Measurements from ENCODE around the gene HOXB2. TPM values are rescaled to one million over a fixed set of nuclear protein-coding genes. Genes with fewer than 3 reads are reported as not detected.

Gene HOXB2
- total and polyA plus RNA-seq, 9 of the 15 experiments (the other 6 are each of a cell fraction or from before 2014, with no cell fraction given) = 2.1 to 97.7 (median 21.2) TPM

- Histone ChIP-seq H3K27ac (ENCODE audit: extremely low read depth, low read depth, low read length) (peak overlapping the region; percentile 95), H3K4me1 (replicated peaks in 1 of 2; ENCODE audit: control insufficient read depth in 2 of 2, insufficient read depth in 2 of 2, low read length in 2 of 2) (peaks cover 21 to 42% of the 10 kb centered on the region in 2 experiments), H3K36me3 (ENCODE audit: control insufficient read depth, insufficient read depth, low read length) (peaks cover 25% of the 10 kb centered on the region; the same call in 1 of the 3 replicates), H2AFZ (ENCODE audit: low read depth, low read length) (no peak overlapping the region), H3K4me3 (peak overlapping the region; percentile 90), H3K27me3 (ENCODE audit: control insufficient read depth in 2 of 2, insufficient read depth in 2 of 2, low read length in 2 of 2) (no peaks in the 10 kb centered on the region), H3K9me1 (ENCODE audit: control insufficient read depth, insufficient read depth, low read length) (no peaks in the 10 kb centered on the region), H4K20me1 (replicated peaks; ENCODE audit: control insufficient read depth, insufficient read depth, low read length) (no peaks in the 10 kb centered on the region), H3K9ac (ENCODE audit: insufficient read depth in 1 of 2, low read depth in 2 of 2, low read length in 2 of 2) (peak overlapping the region; percentile 93 to 99), H3K4me2 (ENCODE audit: insufficient read depth, low read length) (peak overlapping the region; percentile 81), H3K79me2 (ENCODE audit: control insufficient read depth, insufficient read depth, low read length) (peaks cover 84% of the 10 kb centered on the region), H3K9me3 (replicated peaks; ENCODE audit: control insufficient read depth, insufficient read depth, low read depth, low read length) (no peaks in the 10 kb centered on the region)
- POLR2A ChIA-PET = interaction anchor here (0.6 kb wide), 2 partner anchors 14 to 47 kb away, joined by 3 read pairs; no protein-coding TSS in a partner anchor
- no TSS peak for BruUV-seq (replicated peaks)
- in situ Hi-C loops (cut with MboI) (no loop called here), intact Hi-C loops (cut with micrococcal nuclease) (loop anchor here (5.0 kb wide), 1 partner anchor 52 kb away; no protein-coding TSS in a partner anchor)
- CTCF ChIA-PET (ENCODE audit: low intra/inter-chr PET ratio) = no interaction called here
- DNase-seq (ENCODE audit: extremely low read depth in 1 of 4, low spot score in 3 of 4) (peak in 1 of 4 experiments; percentile 65), FAIRE-seq (peak; percentile 44), ATAC-seq (peak; percentile 17)
- WGBS (ENCODE audit: insufficient coverage, low coverage, missing lambda C conversion rate) = 0% methylated on average over 6 of the region's 20 CpGs
- TF ChIP-seq AFF1 (IDR thresholded peaks at IDR 0.05; ENCODE audit: low read depth in 1 of 2, partially characterized antibody in 2 of 2) (peak in 1 of 2 experiments; percentile 73), MLLT1 (IDR thresholded peaks at IDR 0.05) (peak; percentile 90 to 93), TAL1 (IDR thresholded peaks at IDR 0.05) (no peak), ZBTB7A (IDR thresholded peaks at IDR 0.05; ENCODE audit: borderline replicate concordance, control insufficient read depth, low read depth, low read length) (peak; percentile 62; the same call in 1 of the 2 replicates), BRD9 (IDR thresholded peaks at IDR 0.05; ENCODE audit: low read depth, partially characterized antibody) (peak; percentile 28), PTTG1 (tag; IDR thresholded peaks at IDR 0.05; ENCODE audit: low read depth) (no peak), MCM7 (IDR thresholded peaks at IDR 0.05) (peak in 1 of 2 experiments; percentile 30; a peak in 1 of 4 replicates), TAF1 (IDR thresholded peaks at IDR 0.05; ENCODE audit: control insufficient read depth, extremely low read depth, insufficient read depth, low read length, severe bottlenecking) (peak; percentile 34), EGR1 (conservative IDR thresholded peaks at IDR 0.05) (peak; percentile 84), ARID4B (CRISPR knock-in tag; IDR thresholded peaks at IDR 0.05) (0 out of 2 replicates have a peak, but pooled peaks have one; percentile 18), TAF7 (tag; IDR thresholded peaks at IDR 0.05) (0 out of 2 replicates have a peak, but pooled peaks have one; percentile 32), ZBTB8A (IDR thresholded peaks at IDR 0.05; ENCODE audit: partially characterized antibody) (no peak)
Measured at GRCh38 chr17:48543854-48544348, 1.0 kb downstream of the HOXB2 start.
